Liver (tissue), 2 donors: ENCODE data around the gene YBEY.

Experiments used
- CTCF ChIP-seq: fragments of 150-350 bp; IDR thresholded peaks from 2 replicates; pipeline ENCODE4 v1.5.1; 2017; ENCODE audit warnings: improper control_type of control experiment, low read depth, low read length; ENCODE audit not compliant: missing input control
- REST ChIP-seq: IDR thresholded peaks from 2 replicates; pipeline ENCODE4 v1.6.1; 2016; ENCODE audit warnings: antibody characterized with exemption, mild to moderate bottlenecking
- ZBTB33 ChIP-seq: IDR thresholded peaks from 2 replicates; pipeline ENCODE4 v1.6.1; 2016; ENCODE audit warnings: antibody characterized with exemption
- donor health status: healthy.

- no peak for TF ChIP-seq ZBTB33
- no peak for TF ChIP-seq CTCF
- TF ChIP-seq REST, result no peak
Observed at GRCh38 chr21:46268371-46268770, 17.8 kb upstream of the YBEY start.
